Measurements from ENCODE around the gene CSRP3.

The CSRP3 gene

DNA sequence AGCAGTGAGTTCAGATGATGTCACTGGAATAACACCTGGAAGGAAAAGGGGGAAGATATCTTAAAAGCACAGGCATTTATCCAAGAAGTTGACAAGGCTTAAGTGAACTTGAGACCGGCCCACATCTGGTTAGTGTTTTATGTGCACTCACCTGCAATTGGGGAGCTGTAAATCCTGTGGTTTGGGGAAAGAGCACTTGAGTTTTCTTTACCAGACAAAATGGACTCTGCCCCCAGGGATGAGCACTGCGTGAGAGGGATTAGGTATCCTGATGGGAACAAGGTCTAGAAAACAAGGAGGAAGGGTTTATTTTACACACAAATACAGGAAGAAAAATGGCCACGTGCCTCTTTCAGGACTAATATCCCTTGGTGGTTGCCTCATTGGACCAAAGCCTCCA lies 23.8 kb upstream of the CSRP3 start:
- DNase-seq (ENCODE audit: low read depth in 2 of 2), result no peak

DNA sequence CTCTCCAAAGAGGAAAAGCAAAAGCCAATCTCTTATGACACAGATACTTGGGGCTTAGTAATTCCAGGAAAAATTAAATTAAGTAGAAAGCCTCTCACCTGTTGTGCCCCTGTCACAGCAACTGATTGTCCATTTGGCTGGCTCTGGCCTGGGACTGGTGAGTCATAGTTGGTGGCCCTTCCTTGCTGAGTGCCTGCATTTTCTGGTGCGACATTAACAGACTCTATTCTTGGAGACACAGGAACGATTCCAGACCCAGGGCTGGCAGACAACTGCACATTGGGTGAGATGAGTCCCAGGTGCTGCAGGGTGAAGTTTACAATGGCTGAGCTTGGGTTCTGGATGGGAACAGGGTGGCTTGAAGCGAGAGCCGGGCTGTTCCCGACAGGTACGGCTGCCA lies 23.3 kb upstream of the CSRP3 start:
- DNase-seq (ENCODE audit: low read depth in 2 of 2), result no peak

DNA sequence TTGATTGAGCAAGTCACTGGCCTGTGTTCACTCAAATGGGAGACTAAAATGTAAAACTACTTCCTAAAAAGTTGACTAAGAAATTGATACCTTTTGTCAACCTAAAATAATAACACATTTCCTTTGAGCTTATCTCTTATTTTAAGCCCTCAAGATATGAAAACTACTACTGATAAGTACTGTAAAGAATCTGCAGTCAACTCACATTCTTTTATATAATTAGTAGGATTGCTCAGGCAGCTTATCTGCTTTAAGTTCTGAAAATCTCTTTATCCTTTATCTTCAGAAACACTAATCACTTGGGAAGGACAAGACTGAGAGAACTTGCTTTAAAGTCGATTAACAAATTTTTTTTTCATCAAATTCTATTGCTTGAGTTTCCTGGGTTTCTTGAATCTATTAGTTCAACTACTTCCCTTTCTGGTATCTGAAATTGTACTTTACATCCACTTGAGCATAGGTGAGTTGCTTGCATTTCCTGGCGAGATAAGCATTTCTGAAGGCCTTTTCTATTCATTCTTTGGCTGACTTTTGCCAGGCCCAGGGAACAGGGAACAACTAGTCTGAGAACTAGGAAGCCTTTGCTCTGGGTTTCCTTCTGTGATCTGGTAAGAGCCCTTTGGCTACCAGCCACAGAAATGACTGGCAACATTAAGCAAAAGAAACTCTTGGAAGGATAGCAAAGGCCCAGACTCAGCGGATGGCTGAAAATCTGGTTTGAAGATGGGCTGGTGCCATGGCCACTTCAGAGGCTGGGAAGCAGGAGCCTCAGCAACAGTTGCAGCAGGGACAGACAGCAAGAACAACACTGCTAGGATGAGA lies 19.3 kb upstream of the CSRP3 start:
- DNase-seq (ENCODE audit: low read depth in 2 of 2), result no peak

DNA sequence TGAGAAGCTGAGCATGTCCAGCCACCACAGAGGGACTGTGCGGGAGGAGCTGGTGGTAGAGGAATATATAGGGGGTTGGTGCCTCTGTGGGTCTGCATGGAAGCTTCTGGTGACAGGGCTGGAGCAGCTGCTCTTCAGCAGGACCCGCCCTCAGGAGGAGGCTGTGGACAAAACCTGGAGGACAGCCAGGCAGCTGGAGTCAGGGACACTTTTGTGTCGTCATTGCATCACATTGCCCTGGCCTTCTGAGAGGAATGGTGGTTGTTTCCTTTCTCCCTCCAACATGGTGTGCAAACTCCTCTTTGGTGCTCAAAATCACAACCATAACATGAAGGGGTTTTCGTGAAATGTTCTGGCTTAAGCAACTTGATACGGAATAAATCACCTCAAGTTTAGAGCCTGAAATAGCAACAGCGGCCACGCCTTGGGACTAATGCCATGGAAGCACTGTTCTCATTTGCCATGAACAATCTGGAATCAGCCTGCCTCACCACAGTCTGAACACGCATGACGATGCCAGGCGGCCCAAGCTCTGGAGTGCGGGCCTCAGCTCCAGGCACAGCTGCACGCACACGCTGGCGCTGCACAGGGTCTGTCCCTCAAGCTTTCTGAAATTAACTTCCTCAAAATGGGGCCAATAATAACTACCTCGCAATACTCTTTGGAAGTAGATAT lies 17.1 kb upstream of the CSRP3 start:
- DNase-seq (ENCODE audit: low read depth in 2 of 2), result no peak

DNA sequence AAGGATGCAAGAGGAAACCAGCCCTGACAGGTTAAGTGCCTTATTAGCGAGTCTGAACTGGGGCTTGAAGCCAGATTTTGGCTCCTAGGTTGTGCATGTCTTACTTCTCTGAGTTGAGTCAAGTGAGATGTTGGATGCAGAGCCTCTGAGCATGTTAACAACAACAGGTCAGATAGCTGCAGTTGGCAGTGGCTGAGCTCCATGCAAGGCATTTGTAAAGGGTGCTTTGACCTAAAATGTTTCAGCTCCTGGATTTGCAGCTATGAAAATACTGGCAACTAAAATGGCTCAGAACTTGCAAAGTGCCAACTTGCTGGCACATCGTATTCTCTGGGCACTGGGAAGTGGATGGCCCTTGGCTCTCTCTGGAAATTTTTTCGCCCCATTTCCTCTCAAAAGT lies 16.4 kb upstream of the CSRP3 start:
- no peak for DNase-seq (ENCODE audit: low read depth in 2 of 2)

DNA sequence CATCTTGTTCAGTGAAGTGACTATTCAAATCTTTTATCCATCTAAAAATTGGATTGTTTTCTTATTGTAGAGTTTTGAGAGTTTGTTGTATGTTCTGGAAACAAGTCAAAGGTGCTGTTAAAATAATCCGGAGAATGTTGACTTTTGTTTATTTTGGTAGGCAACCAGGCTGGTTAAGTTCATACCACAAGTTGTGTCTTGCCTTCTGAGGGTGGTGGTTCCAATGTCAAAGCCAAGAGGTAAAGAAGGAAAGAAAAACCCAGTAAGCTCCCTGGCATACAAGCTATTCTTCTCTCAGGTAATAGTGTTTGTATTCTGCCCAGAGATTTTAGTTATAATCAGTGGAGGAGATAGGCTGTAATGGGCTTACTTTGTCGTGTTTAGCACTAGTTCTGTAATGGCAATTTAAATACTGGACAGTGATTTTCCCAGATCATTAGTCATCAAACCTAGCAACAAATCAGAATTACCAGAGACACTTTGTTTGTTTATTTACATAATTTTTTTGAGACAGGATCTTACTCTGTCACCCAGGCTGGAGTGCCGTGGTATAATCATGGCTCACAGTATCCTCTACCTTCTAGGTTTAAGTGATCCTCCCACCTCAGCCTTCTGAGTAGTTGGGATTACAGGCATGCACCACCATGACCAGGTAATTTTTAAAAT lies 15.1 kb upstream of the CSRP3 start:
- DNase-seq (ENCODE audit: low read depth in 2 of 2), result no peak

DNA sequence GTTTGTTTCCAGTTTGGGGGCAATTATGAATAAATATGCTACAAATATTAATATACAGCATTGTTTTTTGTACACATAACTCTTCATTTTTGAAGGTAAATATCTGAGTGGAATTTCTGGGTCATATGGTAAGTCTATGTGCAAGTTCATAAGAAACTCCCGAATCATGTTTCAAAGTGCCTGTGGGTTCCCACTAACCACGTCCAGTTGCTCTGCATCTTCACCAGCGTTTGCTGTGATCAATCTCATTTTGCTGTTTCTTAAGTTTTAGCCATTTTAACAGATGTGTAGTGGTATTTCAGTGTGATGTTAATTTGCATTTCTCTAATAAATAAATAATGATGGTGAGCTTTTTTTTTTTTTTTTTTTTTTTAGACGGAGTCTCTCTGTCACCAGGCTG lies 14.2 kb upstream of the CSRP3 start:
- no peak for DNase-seq (ENCODE audit: low read depth in 2 of 2)

DNA sequence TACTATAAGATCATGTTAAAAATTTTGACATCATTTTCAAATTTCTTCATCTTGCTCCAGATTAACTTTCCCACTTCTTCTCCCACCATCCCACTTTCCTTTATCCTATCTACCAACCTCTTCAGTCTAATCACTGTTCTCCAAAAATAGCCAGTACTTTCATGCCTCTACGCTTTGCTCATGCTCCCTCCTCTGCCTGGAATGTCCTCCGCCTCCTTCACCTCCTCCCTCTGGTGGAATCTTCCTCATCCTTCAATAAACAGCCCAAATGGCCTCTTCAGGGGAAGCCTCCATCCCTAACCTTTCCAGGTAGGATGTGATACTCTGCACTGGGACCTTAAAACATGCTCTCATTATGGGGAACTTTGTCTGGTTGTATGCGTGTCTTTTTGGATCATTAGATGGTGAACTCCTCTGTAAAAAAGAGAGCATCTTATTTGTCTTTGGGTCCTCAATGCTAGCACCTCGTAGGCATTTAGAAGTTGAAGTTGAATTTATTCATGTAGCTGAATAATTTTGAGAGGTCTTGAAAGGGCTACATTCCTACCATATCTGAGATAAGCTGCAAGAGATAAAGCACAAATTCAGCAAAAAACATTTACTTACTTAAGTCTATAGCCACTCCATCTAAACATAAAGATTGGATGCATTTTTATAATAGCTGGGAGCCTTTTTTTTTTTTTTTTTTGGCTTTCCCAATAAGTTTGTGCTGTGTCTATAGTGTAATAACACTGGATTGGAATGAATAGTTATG lies 8.0 kb upstream of the CSRP3 start:
- DNase-seq (ENCODE audit: low read depth in 2 of 2), result no peak

DNA sequence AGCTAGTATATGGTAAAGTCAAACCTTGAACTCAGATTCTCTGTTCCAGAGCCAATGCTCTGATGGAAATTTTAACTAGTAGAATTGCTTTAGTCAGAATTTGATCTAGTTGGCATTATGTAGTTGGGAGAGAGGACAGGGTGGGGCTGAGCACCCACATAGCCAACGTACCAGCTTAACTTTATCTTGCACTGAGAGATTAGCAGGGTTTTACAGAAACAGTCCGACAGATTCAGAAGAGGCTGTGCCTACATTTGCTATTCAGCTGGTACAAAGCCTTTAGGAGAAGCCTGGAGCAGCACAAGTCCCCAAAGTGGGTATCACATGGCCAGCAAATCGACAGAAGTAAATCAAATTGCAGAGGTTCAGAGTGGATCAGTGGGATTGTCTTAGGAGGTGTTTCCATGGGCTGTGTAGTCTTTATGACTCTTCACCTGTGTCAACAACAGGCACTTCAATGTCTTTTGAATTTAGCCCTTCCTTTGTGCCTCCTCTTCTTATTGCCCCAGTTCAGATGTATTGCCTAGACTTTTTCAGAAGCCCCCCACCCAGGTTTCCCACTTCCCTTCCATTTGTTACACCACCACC lies 7.3 kb upstream of the CSRP3 start:
- no peak for DNase-seq (ENCODE audit: low read depth in 2 of 2)

DNA sequence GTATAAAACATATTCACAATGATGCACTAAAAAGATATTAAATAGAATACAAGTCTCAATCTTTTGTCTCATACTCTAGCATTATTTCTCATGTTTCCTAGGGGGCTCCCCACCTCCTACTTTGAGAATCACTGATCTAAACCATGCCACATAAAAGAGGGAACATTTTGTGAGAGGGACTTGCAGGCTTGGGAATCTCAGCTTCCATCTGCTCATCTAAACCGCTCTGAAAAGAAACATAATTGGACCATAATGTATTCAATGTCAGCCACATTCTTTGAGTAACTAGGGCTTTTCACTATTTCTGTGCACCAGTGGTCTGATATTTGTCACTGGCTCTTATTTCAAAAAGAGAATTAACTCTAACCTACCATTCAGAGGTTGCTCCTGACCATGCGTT lies 6.4 kb upstream of the CSRP3 start:
- no peak for DNase-seq (ENCODE audit: low read depth in 2 of 2)

DNA sequence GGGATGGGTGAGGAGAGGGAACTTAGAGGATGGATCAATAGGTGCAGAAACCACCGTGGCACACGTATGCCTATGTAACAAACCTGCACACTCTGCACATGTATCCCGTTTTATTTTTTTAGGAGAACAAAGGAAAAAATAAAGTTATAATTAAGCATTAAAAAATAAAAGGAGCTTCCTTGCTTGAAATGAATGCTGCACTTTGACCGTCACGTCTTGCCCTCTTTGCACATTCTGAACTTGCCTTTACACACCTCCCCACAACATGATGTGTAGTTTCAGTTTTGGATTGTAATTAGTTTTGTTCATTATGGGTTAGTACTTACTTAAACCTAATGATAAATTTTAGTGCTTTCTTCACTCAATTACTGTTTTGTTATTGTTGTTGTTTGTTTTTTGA lies 3.1 kb upstream of the CSRP3 start:
- DNase-seq (ENCODE audit: low read depth in 2 of 2), result no peak

DNA sequence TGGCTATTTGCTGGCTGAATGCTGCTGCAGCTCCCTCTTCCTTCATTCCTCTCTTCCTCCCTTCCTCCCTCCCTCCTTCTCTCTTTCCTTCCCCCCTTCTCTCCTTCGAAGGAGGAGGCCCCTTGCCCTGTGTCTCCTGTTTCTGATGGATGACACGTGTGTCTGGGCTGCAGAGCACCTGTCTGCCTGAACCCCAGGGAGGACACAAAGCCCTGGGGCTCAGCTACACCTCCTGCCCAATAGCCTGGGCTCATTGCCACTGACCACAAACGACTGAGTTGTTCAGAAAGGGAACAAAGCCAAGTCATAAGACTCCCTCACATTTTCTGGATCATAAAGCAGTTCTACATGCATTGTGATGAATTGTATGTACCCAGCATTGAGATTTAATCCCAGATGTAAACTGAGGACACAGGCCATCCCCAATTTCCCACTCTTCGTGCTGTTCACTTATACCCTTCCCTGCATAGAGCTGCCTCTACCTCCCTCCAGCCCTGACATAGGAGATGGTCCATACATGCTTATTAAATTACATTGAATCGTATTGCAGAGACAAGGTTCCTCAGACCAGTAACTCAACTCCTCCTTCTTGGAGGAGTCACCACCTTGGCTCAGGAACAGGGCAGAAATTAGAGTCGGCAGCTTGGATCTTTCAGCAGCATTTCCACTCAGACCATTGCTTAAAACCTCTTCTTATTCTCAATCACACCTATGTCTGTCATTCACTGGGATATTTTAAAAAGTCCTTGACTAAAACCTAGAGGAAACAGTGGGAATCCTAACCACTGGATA lies 1.2 kb downstream of the CSRP3 start:
- DNase-seq (ENCODE audit: low read depth in 2 of 2), result no peak

DNA sequence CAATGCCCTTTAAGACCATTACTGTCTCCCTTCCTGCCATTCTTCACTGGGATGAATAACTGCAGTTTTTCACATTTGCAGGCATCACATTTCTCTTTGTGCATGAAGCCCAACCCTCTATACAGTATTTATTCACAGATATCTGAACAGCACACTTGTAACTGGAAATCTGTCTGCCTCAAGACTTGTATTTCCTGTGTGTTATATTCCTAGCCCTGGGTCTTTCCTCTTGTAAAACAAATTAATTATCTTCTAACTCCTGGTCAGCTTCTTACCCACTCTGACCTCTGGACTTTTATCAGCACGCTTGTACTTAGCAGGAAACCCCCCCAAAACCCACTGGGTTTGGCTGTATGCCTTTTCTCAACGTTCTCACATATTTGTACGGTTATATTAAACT lies 2.0 kb downstream of the CSRP3 start:
- DNase-seq (ENCODE audit: low read depth in 2 of 2), result no peak

DNA sequence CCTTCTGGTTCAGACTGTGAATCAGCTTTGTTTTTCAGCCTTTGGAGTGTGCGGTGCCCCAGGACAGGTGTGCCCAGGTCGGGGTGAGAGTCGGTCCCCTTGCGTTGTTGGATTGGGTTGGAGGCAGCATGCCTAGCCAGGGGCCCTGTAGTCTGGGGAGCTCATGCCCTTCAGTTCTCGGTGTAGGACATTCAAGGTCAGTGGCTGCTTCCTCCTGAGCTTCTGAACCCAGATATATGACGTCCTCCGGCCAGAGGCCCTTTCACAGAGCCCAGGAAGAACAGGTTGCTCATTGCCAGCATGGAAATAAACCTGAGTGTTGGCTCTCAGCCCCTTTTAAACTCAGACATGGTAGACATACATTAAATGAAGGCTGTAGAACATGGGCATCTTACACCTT lies 2.7 kb downstream of the CSRP3 start:
- no peak for DNase-seq (ENCODE audit: low read depth in 2 of 2)

DNA sequence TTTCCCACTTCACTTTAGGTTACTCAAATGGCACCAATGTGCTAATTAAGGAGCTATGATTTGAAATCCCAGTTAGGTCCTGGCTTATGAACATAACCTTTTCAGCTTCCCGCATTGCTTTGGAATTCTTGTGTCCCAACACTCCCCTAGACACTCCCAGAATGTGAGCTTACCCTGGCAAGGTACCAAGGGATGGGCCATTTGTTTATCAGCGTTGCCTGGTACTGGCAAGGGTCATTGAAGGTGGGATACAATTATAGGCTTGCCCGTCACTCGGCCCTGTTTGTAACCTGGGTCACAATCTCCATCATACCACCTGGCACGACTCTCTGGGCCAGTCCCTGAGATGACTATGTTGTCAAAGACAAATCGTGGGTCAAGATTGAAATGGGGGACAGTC lies 5.4 kb downstream of the CSRP3 start:
- DNase-seq (ENCODE audit: low read depth in 2 of 2), result no peak

DNA sequence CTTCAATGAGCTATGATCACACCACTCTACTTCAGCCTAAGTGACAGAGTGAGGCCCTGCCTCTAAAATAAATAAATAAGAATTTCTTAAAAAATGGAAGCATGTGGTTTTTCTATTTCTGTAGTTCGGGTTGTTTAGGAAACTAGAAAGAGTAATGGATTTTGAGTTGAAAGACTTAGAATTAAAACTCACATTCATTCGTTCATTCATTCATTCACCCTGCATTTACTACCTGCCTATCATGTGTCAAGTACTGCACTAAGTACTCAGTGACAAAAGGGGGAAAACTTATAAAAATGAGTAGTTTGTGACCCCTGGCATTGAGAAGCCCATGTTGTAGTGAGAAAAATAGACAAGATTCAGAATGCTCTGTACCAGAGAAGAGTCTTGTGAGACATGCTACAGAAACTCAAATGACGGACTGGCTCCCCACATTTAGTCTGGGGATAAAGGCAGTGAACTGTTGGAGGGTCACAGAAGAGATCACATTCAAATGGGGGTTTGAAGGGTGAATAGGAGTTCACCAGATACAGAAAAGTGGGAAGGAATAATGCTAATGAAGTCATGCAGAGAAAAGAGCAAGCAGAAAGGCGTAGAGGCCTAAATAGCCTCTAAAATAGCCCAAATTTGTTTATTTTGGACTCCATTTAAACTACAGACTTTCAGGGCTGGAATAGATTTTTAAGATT lies 7.0 kb downstream of the CSRP3 start:
- DNase-seq (ENCODE audit: low read depth in 2 of 2), result no peak

DNA sequence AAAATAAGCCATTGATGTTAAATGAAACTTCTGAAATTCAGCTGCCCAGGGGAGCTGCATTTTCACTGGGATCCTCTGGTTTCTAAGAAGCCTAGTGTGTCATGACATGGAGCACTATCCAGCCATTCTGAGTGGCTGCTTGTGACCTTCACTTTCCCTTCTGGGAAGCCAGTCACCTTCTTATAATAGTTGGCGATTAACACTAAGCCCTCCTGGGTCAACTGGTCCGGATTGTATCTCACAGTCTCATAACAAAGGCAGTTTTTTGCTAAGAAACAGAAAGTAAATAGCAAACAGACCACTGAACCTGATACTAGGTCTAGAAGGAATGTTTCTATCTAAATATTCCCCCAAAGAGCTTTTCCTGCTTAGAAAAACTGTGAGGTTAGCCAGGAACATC lies 7.9 kb downstream of the CSRP3 start:
- no peak for DNase-seq (ENCODE audit: low read depth in 2 of 2)

DNA sequence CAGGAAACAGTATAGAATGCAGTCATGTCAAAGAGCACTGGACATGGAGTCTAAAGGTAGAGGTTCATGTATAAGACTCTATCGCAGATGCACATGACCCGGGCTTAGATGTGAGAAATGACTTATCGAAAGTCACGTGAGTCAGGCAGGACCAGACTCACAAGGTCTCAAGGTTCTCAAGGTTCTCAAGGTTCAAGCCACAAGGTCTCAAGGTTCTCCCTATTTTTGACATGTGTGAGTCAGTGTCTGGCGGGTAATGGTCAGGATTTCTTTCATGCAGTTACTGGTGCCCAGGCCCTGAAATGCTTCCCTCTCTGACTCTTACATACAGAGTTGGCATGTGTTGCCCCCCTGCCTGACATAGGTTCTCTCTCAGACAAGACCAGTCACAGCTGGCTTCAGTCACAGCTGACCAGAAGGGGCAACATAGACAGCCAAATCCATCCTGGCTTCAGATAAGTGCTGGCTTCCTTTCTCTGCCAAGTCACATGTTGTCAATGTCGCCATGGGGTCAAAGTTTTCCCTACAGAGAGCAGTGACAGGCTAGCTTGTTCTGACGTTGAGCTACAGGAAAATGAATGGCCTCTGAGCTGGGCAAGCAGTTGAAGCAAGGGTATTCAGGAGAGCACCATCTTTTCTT lies 10.1 kb downstream of the CSRP3 start:
- DNase-seq (ENCODE audit: low read depth in 2 of 2), result no peak

DNA sequence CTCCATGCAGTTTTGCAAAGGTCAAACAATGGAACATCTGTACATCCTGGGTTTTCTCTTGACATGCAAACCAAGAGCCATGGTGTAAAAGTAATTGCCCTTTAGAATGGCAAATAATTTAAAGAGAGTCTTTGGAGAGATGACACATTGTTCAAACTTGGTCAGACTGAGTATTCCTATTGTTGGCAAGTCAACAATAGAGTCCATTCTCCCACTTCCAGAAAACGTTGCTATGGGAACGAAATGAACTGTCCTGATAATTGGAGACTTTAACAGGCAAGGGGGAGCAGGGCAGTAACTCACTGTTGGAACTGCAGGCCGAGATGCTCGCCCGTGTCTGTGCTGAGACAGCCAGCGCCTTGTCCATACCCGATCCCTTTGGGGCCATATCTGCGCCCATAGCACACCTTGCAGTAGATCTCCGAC lies 13.9 kb downstream of the CSRP3 start:
- DNase-seq (ENCODE audit: low read depth in 2 of 2), result no peak

Data from stimulated activated CD8-positive, alpha-beta memory T cell treated with anti-CD3 and anti-CD28 coated beads, Interleukin-2, amount 100 ng/mL, for 48 hours (primary cell).